Measurements from ENCODE around the gene VAPB.

Gene VAPB

DNA sequence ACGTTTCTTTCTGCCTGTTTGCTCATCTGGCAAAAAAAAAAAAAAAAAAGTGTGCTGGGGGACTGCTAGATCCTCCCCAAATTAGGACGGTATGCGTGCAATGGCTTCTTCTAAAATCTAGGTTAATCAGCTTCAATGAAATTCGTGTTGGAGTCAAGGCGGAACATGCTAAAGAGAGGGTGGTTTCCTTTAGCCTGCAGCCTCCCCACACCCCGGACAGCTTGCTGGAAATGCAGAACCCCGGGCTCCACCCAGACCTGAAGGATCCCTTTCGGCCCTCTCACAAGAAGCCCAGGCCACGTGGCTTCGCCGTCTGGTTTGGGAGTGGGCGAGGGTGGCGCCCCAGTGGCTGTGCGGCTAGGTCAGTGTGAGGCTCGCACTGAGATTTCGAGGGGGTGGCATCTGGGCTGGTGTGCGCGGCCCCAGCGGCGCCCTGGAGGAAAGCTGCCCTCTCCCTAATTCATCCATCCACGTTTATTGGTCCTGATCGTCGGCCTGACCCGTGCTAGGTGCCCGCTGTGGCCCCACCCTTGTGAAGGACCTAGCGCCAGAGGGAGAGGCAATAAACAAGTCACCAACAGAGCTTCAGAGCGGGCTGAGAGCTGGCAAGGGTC, 77.2 kb downstream of the VAPB start:
- DNase-seq = no peak

DNA sequence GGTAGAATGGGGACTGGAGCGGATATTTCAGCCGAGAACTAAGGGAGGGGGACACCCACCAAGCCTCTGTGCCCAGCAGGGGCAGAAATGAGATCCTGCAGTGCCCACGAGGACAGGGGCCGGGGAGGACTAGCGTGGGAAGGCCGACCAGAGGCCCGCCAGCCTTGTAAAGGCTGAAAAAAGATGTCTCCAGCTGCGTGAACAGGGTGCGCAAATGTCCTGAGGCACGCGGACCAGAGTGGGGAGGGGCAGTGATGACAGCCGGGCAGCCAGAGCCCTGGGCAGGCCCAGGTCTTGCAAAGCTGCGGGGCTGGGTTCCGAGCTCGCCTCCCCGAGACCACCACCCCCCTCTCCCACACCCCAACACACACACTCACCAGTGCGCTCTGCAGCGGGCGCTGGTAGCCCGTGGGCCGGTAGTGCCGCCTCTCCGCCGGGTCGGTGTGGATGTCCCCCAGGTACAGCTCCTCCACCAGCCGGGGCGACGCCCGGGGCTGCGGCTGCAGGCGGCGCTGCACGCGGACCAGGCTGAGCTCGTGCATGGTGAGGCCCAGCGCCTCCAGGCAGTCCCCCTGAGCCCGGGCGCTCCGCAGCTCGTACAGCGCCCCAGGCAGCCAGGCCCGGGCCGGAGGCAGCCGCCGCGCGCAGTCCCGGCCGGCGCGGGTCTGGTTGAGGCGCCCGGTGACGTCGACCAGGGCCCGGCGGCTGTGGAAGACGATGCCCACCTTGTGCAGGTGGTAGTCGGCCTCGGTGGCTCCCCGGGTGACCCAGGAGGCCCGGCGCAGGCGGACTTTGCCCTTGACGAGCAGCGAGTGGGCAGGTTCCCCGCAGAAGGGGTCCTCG, 77.9 kb downstream of the VAPB start:
- DNase-seq = no peak

DNA sequence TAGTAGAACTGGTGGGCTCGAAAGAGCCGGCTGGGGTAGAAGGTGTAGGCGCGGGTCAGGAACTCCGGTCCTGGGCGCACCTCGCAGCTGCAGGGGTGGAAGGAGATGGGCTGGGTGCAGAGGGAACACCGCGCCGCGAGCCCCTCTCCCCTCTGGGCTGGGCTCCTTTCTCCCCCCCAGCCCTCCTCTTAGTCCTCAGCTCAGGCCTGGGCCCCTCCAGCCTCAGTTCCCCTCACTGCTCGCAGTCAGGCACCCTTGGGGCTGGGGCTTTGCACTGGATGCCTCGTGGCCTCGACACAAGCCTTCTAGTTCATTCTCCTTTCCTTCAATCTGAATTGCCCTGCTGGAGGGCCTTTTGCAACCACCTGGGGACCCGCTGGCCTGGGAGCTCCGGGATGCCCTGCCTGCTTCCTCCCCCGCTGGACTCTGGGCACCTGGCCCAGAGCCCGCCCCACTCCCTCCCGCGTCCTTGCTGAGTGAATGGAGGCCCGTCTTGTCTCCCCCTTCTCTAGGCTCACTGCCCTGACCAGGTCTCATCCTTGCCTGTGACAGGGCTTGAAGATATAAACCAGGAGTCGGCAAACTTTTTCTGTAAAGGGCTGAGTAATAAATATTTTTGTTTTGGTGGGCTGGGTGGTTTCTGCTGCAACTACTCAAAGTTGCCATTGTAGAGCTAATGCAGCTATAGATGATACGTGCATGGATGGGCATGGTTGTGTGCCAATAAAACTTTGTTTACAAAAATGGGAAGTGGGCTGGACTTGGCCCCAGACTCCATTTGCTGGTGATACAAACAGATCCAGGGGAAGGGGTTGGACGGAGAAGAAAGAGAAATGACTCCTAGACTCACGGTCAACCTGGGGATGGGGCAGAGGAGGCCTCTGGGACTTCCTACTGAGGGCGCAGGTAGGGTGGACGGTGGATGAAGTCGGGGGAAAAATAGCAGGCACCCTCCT, 78.8 kb downstream of the VAPB start:
- no peak for DNase-seq

DNA sequence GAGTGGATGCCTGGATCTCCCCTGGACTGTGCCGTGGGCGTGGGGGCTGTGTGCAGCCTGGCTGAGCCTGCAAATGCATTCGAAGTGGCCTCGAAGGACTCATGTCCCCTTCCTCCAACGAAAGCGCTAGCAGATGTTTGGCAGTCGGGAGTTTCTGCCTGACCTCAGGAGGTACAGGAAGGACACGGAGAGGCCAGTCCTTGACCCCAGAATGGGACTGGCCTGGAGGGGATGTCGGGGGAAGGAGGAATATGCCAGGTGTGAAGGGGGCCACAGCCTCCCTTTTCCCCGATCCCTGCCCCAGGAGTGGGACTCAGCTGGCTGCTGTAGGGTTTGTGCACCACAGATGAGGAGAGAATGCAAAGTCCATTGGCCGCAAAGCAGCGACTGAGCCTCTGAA, 80.6 kb downstream of the VAPB start:
- no peak for DNase-seq

DNA sequence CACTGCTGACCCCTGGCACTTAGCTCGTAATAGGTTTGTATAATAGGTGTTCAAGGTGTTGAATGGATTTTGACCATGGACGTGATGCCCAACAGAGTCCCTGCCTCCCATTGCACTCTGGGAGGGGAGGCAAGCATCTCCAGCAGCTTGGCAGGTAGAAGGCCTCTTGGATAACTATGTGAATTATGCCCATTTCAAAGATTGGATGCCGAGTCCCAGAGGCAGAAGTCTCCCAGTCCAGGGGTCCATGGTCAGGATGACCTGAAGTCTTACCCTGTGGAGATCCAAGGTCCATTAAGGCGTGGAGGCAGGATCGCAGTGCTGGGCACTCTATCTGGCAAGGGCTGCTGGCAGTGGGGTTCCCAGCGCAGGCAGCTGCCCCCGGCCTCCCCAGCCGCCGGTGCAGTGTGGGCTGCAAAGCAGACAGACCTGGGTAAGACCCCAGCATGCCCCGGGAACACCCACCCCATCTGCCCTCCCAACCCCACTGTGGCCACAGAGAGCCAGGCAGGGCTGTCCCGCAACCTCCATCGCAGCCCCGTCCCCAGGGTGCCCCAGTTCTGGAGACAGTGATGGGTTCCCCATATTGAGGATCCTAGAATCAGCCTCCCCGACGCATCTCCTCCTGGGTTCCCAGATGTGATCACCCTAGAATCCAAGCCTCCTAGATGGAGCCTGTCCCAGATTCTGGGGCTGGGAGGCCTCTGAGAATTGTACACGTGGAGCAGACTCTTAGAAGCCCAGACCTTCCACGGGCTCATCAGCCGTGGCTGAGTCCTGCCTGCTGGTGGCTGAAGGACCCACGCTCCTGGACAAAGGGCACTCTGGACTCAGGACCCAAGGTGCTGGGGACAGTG, 81.5 kb downstream of the VAPB start:
- no peak for DNase-seq

DNA sequence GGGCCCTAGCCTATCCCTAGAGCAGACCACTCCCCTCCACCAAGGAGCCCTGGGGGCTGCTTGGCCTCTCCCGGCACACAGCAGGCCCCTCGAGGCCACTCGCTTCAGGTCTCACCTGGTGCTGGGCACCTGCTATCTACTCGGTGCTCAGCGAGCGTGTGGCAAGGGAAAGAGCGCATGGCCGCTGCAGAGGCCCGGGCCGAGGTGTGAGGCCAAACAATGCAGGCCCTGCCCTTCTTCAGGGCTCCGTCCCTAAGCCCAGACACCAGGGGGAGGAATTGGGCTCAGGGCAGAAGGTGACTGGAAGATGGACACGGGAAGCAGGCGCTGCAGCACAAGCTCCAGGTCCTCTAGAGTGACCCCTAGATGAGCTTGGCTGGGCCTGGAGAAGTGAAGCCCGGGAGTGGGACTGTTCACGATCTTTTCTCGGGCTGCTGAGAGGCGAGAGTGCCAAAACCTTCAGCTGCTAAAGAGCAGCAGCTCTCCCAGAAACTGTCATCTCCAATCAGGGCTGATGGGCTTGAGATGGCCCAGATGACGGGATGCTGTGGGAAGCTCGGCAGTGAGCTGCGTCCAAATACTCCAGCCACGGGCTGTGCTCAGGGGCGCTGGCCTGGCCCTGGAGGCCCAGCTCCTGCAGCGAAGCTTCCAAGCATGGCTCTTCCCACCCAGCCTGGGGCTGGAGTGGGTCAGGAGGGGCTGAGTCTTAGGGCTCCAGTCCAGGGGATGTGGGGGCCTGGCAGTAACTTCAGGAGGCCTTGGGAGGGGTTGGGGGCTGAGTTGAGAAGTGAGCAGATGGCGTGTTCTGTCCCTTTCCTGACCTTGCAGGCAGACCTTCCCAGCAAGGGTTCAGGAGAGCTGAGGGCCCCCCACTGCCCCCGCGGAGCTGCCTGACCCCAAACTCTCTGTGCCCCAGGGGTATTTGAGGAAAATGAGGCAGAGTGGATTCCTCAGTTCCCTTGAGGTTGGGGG, 82.5 kb downstream of the VAPB start:
- no peak for DNase-seq

DNA sequence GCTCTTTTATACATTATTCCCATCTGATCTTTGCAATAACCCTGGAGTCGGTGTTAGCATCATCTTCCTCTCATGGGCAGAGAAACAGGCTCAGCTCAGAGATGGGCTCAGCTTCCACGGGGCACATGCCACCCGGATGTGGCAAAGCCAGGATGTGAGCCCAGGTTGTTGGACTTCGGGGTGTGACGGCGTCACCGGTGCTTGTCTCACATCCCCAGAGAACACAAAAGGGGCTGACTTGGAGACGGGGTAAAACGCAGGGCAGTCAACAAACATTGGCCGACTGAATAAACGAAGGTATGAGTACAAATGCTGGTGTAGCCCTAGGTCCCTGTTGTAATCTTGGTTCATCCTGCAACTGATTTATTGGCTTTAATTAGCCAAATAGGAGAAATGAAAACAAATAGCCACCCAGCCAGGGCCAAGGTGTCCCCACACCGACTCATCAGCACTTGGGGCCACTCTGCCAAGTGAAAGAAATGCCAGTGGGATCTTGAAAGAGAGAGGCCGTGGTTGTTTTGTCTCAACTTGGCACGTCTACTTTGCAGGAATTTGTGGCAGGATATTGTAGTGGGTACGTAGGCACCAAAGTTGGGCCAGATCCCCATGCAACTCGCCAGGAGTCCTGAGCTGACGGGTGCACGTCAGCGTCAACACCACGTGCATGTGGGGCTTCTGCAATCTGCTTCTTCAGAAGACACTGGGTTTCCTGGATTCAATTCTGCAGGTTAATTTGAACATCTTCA, 83.4 kb downstream of the VAPB start:
- no peak for DNase-seq

DNA sequence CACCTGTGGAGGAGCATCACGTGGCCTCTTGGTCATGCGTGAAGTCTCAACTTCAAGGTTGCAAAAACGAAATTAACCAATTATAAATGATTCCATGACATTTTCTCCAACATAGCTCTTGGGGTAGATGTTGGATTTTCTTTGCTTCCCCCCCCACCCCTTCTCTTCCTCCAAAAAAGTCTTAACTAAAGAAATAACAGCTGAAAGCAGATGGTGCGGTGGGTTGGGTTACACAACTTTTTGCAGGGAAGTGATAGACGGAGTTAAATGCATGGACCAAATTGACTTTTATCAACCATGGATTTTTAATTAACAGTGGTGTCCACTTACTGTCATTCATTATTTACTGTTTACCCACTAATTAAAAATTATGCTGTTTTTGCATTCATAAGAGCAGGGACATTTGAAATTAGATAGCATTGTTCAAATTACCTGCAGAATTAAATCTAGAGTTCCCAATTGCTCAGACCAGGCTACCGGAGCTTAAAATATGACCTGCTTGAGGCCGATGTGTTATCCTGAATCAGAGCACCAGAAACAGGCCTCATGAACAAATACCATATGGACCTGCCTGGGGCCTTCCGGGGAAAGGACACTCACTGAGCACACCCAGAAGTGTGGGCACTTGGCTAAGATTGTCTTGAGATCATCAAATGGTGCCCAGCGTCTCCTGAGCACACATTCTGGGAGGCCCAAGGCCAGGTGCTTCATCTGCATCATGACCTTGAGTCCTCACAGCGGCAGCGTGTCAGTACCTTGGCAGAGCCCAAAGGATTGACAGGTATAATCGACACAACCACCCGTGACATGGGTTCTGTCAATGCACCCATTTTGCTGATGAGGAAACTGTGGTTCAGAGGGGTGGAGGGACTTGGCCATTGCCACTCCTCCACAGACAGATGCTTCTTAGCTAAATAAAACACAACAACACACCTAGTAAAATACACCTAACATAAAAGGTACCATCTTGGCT, 84.7 kb downstream of the VAPB start:
- DNase-seq = no peak

DNA sequence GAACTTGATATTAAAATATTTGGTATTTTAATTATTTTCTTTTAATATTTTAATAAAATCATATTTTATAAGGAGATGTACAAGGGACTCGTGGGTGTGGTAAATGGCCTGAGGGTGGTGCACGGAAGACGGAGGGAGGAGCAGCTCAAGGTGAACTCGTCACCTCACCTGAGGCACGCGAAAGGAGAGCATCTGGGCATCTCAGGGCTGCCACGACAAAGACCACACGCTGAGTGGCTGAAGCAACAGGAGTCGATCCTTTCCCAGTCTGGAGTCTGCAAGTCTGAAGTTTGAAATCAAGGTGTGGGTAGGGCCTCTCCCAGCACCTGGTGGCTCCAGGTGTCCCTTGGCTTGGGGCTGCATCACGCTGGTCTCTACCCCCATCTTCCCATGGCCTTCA, 86.4 kb downstream of the VAPB start:
- no peak for DNase-seq

DNA sequence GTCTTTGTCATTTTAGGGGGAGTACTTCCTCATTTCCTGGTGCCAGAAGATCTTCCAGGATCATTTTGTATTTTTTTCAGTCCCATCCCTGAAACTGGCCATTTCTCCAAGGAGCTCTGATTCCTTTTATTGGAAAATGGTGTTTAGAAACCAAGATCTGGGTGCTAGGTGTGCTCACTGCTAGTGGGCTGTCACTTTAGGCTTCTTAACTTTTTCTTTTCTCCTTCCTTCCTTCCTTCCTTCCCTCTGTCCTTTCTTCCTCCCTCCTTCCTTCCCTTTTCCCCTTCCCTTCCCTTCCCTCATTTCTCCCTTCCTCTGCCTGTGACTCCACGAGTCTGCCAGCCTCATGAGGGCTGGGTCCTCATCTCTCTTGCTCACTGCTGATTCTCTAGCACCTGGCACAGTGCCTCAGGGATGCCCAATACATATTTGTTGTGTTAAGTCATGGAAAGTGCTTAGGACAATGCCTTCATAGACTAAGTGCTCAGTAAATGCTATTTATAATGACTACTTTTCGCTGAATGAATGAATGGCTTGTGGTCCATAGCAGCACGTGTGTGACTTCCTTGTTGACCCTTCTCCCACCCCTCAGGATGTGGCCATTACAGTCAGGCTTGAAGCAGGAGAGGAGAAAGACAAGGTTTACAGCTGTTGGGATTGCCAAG, 89.2 kb downstream of the VAPB start:
- peak; percentile 60 for DNase-seq

DNA sequence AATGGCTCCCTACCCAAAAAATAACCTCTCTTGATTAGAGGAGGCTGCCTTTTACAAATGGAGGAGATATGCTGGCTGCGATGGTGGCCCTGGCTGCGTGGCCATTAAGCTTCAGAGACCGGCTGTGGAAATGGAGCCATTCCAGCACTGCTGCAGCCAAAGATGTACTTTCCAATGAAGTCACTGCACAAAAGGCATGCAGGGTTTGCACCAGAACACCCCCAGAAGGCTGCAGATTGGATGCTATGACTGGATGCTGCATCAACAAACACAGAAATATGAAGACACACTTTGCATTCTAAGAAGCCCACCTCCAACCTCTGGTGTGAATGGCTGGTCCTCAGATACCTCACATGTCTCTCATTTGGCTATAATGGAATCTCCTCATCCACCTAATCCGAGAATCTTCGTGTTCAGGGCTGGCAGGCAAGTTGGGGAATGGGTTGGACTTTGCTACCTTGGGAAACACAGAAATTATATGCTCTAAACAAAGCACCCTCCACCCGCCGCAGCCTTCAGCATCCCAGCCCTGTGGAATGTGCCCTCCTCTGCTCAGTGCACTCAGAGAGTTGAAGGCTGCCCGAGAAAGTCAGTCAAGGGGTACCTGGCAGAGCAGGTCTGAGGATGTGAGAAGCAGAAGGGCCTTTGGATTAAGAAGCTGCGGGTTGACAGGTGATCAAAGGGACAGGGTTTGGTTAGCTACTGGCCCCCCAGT, 90.9 kb downstream of the VAPB start:
- DNase-seq = no peak

DNA sequence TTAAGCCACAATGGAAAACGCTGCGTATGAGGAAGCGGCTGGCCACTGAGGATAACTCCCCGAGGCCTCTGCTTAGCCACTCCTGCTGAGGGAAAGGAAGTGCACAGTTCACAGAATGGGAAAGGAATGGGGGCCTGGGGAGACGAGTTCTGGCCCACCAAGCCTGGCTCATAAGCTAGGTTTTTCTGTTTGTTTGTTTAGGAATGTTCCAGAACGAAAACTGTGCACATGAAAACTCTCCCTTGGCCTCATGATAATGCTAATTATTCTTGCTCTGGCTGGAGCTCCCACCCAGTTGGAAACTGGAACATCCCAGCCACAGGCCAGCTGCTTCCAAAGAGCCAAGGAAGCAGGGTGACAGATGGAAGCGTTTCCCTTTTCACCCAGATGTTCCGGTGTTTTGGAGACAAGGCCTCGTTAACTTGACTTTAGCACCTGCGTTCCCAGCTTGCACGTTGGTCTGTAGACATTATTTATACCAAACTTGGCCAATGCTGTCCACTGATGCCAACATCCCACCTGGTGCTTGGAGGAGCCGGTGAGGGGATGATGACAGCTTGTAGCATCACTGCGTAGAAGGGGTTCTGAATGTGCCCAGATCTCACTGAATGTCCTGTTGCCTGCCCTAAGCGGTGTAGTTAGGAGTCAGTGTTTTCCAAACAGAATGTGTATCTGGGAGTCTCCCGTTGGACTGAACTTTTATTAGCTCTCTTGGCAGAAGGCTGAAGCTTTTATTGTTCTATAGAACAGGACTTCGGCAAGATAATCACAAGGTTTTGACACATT, 91.7 kb downstream of the VAPB start:
- DNase-seq = no peak

DNA sequence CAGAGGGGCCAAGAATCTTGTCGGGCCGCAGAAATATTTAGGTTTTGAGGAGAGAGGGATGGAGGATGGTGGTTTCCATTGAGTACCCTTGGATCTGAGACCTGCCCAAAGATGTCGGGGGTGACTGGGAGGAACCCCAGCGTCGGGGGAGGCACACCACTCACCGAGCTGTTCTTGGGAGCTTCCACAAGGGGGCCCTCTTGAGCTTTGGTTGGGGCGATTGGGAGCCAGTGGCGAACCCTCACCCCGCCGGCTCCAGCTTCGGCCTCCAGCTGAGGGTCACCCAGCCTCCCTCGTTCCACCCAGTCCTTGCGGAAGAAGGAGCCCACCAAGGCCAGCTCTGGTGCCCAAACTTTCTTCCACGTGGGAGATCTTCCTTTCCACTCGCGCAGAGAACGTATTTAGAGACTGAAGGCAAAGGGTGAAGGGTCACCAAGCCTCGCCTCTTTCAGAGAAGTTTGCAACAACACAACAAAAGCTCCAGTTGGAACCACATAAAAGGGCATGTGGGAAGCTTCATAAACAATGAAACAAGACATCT, 92.5 kb downstream of the VAPB start:
- peak; percentile 63 for DNase-seq

DNA sequence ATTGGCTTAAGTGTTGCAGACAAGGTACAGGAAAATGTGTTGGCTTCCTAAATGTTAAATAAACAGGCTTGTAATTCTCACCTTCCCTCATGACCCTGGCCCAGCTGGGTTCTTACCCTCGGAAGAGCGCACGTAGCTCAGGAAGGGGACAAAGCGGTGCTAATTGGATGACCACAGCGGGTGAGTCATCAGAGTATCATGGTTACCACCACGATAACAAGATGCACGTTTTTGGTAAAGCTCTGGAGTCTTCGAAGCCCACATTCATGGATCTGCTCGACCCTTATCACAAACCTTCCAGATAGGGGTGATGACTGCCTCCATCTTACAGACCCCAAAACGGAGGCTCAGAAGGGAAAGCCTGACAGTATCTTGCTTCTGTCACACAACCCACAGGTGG, 93.4 kb downstream of the VAPB start:
- no peak for DNase-seq

DNA sequence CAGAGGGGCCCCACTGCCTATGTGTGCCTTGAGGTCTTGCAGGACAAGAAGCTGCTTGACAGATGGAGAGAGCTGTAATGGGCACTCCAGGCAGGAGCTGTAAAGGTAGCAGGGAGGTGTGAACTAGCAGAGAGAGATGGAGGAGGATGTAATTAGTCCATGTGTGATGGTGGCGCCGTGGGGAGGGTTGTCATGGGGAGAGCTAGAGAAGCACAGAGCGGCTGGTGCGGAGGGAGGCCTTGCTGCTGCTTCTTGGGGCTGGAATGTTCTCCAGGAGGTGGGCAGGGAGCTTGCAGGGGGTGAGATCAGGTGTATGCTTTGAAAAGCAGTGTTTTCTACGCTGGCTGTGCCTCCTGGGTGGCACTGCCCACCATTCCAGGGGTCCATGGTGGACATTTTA, 94.0 kb downstream of the VAPB start:
- no peak for DNase-seq

DNA sequence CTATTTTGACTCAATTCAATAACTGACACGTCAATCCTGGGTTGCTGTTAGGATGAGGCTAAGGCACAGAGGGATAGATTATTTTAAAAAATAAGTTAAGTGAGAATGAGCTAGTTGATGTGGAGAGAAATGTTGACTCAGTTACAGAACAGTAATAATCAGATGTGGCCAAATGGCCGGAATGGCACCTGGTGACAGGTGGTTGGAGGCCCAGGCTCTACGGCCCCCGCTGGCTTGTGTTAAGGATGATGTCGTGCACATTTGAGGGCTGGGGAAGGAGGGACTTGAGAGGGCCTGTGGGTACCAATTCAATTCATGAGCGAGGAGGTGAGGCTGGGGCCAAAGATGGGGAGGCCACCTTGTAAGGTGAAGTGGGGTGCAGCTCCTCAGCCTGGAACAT, 94.4 kb downstream of the VAPB start:
- no peak for DNase-seq

DNA sequence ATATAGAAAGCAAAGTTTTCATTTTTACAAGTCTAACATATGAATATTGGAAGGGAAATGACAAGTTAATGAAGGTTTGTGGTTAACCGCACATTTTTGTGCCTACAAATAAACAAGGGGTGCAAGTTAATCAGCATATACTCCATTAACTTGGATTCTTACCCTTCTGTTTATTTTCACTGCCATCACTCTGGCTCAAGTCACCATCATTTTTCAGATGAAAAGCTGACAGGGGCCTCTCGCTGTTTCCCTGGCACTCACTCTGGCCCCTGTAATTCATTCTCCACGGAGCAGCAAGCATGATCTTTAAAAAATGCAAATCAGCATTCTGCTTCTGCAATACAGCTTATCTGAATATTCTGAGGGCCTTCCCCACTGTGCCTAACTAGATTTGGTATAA, 96.4 kb downstream of the VAPB start:
- no peak for DNase-seq

All from EL (cell line).